Measurements from ENCODE around the gene ENC1.

ENC1 gene

DNA sequence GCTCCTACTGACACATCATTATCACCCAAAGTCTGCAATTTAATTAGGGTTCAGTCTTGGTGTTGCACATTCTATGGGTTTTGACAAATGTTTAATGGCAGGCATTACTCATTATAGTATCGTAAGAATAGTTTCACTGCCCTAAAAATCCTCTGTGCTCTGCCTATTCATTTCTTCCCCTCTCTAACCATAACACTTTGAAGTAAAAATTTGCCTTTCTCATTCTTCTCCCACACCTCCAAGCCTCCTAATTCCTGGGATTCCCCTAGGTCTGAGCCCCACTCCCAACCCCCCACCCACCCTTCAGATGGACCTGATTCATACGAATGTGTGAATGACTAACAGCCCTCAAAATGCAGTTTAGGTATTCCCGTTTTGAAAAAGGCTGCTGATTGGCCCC, 18.4 kb downstream of the ENC1 start:
- POLR2A ChIA-PET (ENCODE audit: low non-redundant PET): no interaction called here
- DNase-seq (ENCODE audit: low spot score): peak; percentile 86
- no peak overlapping the region for H3K27ac ChIP-seq
- TF ChIP-seq, protein P1, sequence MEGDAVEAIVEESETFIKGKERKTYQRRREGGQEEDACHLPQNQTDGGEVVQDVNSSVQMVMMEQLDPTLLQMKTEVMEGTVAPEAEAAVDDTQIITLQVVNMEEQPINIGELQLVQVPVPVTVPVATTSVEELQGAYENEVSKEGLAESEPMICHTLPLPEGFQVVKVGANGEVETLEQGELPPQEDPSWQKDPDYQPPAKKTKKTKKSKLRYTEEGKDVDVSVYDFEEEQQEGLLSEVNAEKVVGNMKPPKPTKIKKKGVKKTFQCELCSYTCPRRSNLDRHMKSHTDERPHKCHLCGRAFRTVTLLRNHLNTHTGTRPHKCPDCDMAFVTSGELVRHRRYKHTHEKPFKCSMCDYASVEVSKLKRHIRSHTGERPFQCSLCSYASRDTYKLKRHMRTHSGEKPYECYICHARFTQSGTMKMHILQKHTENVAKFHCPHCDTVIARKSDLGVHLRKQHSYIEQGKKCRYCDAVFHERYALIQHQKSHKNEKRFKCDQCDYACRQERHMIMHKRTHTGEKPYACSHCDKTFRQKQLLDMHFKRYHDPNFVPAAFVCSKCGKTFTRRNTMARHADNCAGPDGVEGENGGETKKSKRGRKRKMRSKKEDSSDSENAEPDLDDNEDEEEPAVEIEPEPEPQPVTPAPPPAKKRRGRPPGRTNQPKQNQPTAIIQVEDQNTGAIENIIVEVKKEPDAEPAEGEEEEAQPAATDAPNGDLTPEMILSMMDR (conservative IDR thresholded peaks at IDR 0.05; ENCODE audit: low read depth): no peak
- CTCF ChIA-PET: no interaction called here

DNA sequence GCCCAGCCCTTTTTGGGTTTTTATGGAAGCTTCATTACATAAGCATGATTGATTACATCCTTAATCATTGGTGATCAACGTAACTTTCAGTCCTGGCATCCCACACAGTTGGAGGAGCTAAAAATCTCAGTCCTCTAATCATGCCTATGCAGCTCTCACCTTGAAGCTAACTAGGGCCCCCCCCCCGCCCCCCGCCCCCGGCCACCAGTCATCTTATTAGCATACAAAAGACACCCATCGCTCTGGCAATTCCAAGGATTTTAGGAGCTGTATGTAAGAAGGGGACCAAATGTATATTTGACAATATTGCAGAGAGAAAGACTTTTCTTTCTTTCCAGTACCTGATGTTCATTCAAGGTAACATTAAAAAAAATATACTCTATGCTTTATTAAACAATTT, 19.0 kb downstream of the ENC1 start:
- TF ChIP-seq, protein P1 (conservative IDR thresholded peaks at IDR 0.05; ENCODE audit: low read depth): no peak
- H3K27ac ChIP-seq: no peak overlapping the region
- ChIA-PET POLR2A (ENCODE audit: low non-redundant PET) (no interaction called here), CTCF (interaction anchor here (1.1 kb wide), 1 partner anchor 24 kb away, joined by 4 read pairs; no protein-coding TSS in a partner anchor)
- no peak for DNase-seq (ENCODE audit: low spot score)

DNA sequence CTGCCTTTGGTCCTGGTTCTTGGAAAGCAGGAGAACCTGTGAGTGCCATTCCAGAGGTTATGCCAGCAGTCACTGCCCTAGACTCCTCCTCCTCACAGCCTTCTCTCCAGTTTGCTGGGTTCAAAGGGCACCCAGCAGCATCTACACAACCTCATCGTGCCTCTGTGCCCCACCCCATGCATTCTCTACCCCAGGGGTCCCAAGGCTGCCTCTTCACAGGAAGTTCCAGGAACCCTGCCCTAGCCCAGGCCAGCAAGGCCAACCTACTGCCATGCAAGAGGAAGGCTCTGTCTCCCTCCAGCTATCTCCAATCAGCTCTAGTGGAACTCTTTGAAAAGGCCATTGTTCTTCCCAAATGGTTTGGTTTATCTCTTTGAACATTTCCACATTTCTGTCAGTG, 21.2 kb downstream of the ENC1 start:
- ChIA-PET CTCF (no interaction called here), POLR2A (ENCODE audit: low non-redundant PET) (no interaction called here)
- no peak for DNase-seq (ENCODE audit: low spot score)

DNA sequence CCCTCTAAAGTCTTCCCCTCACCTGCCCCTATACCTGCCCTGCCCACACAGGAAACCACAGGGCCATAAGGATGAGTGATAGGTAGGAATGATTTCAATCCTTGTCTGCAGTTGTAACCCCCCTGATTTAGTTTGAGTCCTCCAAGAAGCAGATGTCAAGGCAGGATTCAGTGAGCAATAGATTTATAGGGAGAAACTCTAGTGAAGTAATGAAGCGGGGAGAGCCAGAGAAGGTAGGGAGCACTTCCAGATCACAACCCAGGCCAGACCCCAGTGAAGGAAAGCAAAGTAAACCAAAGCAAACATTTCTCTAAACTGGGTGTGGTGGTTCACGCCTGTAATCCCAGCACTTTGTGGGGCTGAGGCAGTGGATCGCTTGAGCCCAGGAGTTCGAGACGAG, 22.4 kb downstream of the ENC1 start:
- CTCF ChIA-PET: interaction anchor here (0.7 to 1.1 kb wide), 2 partner anchors 22 to 42 kb away, joined by 3 to 4 read pairs; partner anchors contain the start of gene ENC1
- DNase-seq (ENCODE audit: low spot score): no peak

More for the DNA sequence above, 21.2 kb downstream of the ENC1 start:
- TF ChIP-seq, protein P1 (conservative IDR thresholded peaks at IDR 0.05; ENCODE audit: low read depth): no peak
- no peak overlapping the region for H3K27ac ChIP-seq

DNA sequence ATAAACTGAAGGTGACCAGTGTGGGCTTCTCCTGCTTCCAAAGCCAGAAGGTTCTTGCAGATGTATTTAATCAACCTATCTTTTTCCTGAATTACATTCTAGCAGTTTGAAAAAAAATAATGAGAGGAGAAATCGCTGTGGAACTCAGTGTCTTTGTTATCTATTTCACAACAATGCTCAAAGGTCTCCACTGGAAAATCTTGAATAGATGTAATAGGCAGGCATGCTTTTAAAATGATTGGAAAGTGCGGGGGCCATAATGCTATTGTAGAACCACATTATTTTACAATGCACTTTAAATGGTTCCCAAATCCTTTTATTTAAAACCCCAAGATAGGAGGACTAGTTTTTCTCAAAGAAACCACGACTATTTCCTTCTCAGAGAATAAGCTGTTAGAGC, 23.3 kb downstream of the ENC1 start:
- ChIA-PET POLR2A (ENCODE audit: low non-redundant PET) (no interaction called here), CTCF (interaction anchor here (1.1 kb wide), 1 partner anchor 41 kb away, joined by 3 read pairs; no protein-coding TSS in a partner anchor)
- TF ChIP-seq, protein P1 (conservative IDR thresholded peaks at IDR 0.05; ENCODE audit: low read depth): no peak
- no peak overlapping the region for H3K27ac ChIP-seq
- DNase-seq (ENCODE audit: low spot score): no peak

More for the DNA sequence above, 22.4 kb downstream of the ENC1 start:
- H3K27ac ChIP-seq: no peak overlapping the region
- POLR2A ChIA-PET (ENCODE audit: low non-redundant PET): no interaction called here
- TF ChIP-seq, protein P1 (conservative IDR thresholded peaks at IDR 0.05; ENCODE audit: low read depth): no peak

DNA sequence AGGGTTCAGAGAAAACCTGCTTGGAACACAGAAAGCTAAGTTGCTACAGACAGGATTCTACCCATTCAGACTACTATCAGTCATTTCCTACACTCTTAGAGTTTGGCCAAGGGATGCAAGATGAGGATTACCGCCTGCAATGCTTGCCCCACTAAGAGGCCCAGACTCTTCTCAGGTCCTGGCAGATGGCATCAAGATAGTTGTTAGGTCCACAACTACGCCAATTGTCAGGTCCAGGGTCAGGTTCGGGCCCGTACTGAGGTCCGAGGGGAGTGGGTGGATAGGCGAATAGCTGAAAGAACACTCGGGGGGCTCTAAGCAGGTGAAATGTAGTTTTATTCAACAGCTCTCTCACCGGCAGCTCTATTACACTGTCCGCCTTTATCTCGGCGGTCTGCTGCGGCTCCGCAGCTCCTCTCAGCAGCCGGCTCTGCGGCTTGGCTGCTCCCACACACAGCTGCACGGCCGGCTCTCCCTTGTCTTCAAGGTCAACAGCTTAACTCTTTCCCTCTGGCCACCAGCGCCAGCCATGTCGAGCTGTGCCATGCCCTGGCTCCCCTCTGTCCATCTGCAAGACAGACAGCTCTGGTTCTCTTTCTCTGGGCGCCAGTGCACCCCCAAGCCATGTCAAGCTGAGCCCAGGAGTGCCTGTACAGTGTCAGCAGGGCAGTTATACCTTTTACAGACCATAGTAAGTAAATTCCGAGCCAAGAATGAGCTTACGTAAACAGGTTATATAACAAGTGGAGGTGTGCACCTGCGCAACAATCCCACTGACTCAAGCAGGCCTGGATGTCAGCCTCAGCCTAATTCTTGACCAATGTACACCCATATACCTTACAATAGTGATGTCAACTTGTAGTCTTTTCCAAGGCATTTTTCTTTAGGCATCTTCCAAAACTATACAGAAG, 24.0 kb downstream of the ENC1 start:
- CTCF ChIA-PET: interaction anchor here (0.6 kb wide), 2 partner anchors 654 to 669 kb away, joined by 3 read pairs; no protein-coding TSS in a partner anchor

More for the DNA sequence above, 24.0 kb downstream of the ENC1 start:
- TF ChIP-seq, protein P1 (conservative IDR thresholded peaks at IDR 0.05; ENCODE audit: low read depth): no peak
- DNase-seq (ENCODE audit: low spot score): no peak
- no peak overlapping the region for H3K27ac ChIP-seq
- POLR2A ChIA-PET (ENCODE audit: low non-redundant PET): no interaction called here

Measured in RWPE1 (cell line).